AG09309 (cell line): ENCODE data around the gene HSPA12A.

Source experiments
- DNase-seq: peaks from one replicate; pipeline ENCODE4 v3.0.0-alpha.2; 2010; ENCODE audit warnings: low read depth
- H3K4me3 ChIP-seq: 2 replicates; pipeline ENCODE4 v1.5.1; 2011; ENCODE audit warnings: mild to moderate bottlenecking, low read depth, low read length, moderate library complexity; ENCODE audit not compliant: control insufficient read depth
- TF ChIP-seq, protein P1 (sequence below): IDR thresholded peaks from 2 replicates; pipeline ENCODE4 v1.5.1; 2011; ENCODE audit warnings: mild to moderate bottlenecking, low read depth, low read length, inconsistent platforms; ENCODE audit not compliant: insufficient read depth, control insufficient read depth; ENCODE audit errors: missing control alignments

HSPA12A gene

DNA sequence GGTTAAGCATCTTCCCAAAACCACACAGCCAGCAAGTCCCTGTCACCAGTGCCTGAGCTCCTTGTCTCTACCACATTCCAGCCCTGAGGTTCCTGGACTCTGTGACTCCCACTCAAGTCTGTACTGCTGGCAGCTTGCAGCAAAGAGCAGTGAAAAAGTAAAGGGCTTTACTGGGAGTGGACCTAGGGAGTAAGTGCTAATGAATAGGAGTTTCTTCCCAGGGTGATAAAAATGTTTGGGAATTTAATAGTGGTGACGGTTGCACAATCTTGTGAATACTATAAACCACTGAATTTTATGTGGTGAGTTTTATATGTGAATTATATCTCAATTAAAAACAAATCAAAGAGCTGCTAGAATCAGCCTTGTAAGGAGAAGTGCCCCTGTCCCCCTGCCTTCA is 22.6 kb downstream of the HSPA12A start:
- TF ChIP-seq, protein P1, sequence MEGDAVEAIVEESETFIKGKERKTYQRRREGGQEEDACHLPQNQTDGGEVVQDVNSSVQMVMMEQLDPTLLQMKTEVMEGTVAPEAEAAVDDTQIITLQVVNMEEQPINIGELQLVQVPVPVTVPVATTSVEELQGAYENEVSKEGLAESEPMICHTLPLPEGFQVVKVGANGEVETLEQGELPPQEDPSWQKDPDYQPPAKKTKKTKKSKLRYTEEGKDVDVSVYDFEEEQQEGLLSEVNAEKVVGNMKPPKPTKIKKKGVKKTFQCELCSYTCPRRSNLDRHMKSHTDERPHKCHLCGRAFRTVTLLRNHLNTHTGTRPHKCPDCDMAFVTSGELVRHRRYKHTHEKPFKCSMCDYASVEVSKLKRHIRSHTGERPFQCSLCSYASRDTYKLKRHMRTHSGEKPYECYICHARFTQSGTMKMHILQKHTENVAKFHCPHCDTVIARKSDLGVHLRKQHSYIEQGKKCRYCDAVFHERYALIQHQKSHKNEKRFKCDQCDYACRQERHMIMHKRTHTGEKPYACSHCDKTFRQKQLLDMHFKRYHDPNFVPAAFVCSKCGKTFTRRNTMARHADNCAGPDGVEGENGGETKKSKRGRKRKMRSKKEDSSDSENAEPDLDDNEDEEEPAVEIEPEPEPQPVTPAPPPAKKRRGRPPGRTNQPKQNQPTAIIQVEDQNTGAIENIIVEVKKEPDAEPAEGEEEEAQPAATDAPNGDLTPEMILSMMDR = no peak
- no peak overlapping the region for H3K4me3 ChIP-seq
- peak; percentile 35 for DNase-seq

GRCh38 chr10:116718058-116718457 is 24.3 kb downstream of the HSPA12A start:
- DNase-seq = no peak
- no peak overlapping the region for H3K4me3 ChIP-seq
- TF ChIP-seq, protein P1 = no peak

- H3K4me3 ChIP-seq = no peak overlapping the region
- DNase-seq = no peak
- TF ChIP-seq, protein P1 = no peak
These were observed 26.0 kb downstream of the HSPA12A start for GRCh38 chr10:116716381-116716780.

DNA sequence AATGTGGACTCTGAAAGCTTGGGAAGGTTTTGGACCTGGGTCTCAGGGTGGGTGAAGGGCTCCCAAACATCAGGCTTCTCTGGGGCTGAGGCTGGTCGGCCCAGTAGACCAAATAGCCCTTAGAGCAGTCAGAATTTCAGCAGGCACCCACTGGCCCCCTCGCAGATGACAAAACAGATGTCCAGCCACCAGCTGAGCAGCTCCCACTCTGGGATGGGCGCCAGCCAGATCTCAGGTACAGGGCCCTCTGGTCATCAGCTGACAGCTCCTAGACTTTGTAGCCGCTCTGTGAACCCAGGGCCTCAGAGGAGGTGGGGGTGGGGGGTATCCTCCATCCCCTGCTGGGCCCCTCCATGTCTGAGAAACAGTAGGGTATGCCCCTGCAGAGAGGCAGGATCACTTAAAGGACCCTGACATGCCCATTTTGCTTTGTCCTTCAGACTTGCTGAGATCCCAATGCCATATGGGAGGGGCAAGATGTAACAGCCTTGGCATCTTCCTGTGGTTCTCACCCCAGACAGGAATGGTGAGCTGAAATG is 26.5 kb downstream of the HSPA12A start:
- TF ChIP-seq, protein P1 = no peak

GRCh38 chr10:116715341-116715740 is 27.0 kb downstream of the HSPA12A start:
- TF ChIP-seq, protein P1 = no peak
- no peak for DNase-seq
- no peak overlapping the region for H3K4me3 ChIP-seq

More for the DNA sequence above, 26.5 kb downstream of the HSPA12A start:
- no peak overlapping the region for H3K4me3 ChIP-seq
- DNase-seq = no peak

DNA sequence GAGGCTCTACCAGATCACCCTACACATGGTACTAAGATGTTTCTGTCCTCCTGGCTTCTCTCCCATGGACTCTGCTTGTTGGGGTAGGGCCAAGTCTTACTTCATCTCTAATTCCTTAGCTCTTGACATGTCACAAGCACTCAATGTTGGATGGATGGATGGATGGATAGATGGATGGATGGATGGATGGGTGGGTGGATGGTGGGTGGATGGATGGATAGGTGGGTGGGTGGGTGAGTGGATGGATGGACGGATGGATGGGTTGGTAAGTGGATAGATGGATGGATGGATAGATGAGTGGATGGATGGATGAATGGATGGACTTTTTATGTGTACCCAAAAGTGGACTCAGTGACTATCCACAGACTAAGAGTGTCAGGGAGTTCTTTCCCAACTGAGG is 28.5 kb downstream of the HSPA12A start:
- DNase-seq = no peak

More for the DNA sequence above, 28.5 kb downstream of the HSPA12A start:
- TF ChIP-seq, protein P1 = no peak
- no peak overlapping the region for H3K4me3 ChIP-seq
